Measurements from ENCODE around the gene NR4A1. TPM values are rescaled to one million over a fixed set of nuclear protein-coding genes. Genes with fewer than 3 reads are reported as not detected.

The NR4A1 gene
- total and polyA plus RNA-seq, 4 donors, result 48.2 to 677 (median 284) TPM

DNA sequence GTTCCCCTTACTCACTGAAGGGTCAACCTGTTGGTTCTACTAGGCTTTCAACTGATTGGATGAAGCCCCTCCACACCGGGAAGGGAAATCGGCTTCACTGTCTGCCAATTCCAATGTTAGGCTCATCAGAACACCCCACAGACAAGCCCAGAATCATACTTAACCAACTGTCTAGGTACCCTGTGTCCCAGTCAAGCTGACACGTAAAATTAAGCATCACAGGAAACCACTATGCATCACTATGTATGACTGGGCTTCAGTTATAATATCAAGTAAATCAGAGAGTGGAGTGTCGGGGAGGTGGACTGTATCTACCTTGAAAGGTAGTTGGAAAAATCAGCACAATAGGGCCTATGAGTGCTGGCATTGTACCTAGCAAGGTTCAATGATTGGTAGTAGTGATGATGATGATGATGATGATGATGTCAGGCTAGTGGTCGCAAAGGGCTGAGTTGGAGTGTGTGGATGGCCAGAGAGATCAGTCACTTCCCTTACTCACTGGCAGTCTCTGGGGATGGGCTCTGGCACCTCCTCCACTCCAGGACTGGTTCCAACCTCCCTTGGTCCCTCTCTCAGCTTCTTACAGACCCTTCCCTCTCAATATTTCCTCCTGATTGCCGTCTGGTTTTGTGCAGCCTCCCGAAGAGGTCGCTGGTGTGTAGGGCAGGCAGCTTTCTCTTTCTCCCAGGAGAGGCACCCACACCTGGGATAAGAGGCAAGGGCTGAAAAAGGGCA lies 15.3 kb downstream of the NR4A1 start:
- 56 to 65% methylated on average over 8 of the region's 8 CpGs for whole genome bisulfite sequencing, 2 donors
- DNase-seq (no peak), ATAC-seq (ENCODE audit: low FRiP score) (no peak)
- H3K4me3 ChIP-seq (ENCODE audit: low read length in 2 of 2), result no peak overlapping the region
- H3K4me1 ChIP-seq (ENCODE audit: control insufficient read depth in 1 of 2, insufficient read depth in 2 of 2, low read length in 2 of 2), result peaks cover 2 to 4% of the 10 kb centered on the region in 2 donors
- H3K36me3 ChIP-seq (ENCODE audit: control insufficient read depth in 1 of 2, insufficient read depth in 2 of 2, low read length in 1 of 2), result no peaks in the 10 kb centered on the region
- no peaks in the 10 kb centered on the region for H3K27me3 ChIP-seq (ENCODE audit: control insufficient read depth in 1 of 2, insufficient read depth in 2 of 2, low read length in 1 of 2)
- intact Hi-C loops (cut with DNase I), result no loop called here
- H3K27ac ChIP-seq (ENCODE audit: low read depth in 1 of 2, low read length in 2 of 2), result no peak overlapping the region
- H3K9me3 ChIP-seq (ENCODE audit: control insufficient read depth, low read length), result no peaks in the 10 kb centered on the region

GRCh38 chr12:52067081-52067374 lies 15.8 kb downstream of the NR4A1 start:
- intact Hi-C loops (cut with DNase I), result no loop called here
- peaks cover 2 to 4% of the 10 kb centered on the region in 2 donors for H3K4me1 ChIP-seq (ENCODE audit: control insufficient read depth in 1 of 2, insufficient read depth in 2 of 2, low read length in 2 of 2)
- no peaks in the 10 kb centered on the region for H3K36me3 ChIP-seq (ENCODE audit: control insufficient read depth in 1 of 2, insufficient read depth in 2 of 2, low read length in 1 of 2)
- no peak for ATAC-seq (ENCODE audit: low FRiP score)
- no peak overlapping the region for H3K27ac ChIP-seq (ENCODE audit: low read depth in 1 of 2, low read length in 2 of 2)
- WGBS, 2 donors, result 59 to 60% methylated on average over 3 of the region's 3 CpGs
- H3K4me3 ChIP-seq (ENCODE audit: low read length in 2 of 2), result no peak overlapping the region
- H3K9me3 ChIP-seq (ENCODE audit: control insufficient read depth, low read length), result no peaks in the 10 kb centered on the region
- no peak for DNase-seq
- H3K27me3 ChIP-seq (ENCODE audit: control insufficient read depth in 1 of 2, insufficient read depth in 2 of 2, low read length in 1 of 2), result no peaks in the 10 kb centered on the region

- Histone ChIP-seq H3K4me3 (ENCODE audit: low read length in 2 of 2) (peak within 1 kb of the TSS; percentile 46 to 82), H3K4me1 (ENCODE audit: control insufficient read depth in 1 of 2, insufficient read depth in 2 of 2, low read length in 2 of 2) (peaks cover 2 to 4% of the 10 kb centered on the region in 2 donors), H3K27ac (ENCODE audit: low read depth in 1 of 2, low read length in 2 of 2) (peak within 1 kb of the TSS in 1 of 2 donors; percentile 80), H3K9me3 (ENCODE audit: control insufficient read depth, low read length) (no peaks in the 10 kb centered on the region), H3K36me3 (ENCODE audit: control insufficient read depth in 1 of 2, insufficient read depth in 2 of 2, low read length in 1 of 2) (no peaks in the 10 kb centered on the region), H3K27me3 (ENCODE audit: control insufficient read depth in 1 of 2, insufficient read depth in 2 of 2, low read length in 1 of 2) (no peaks in the 10 kb centered on the region)
- ATAC-seq (ENCODE audit: low FRiP score) (peak; percentile 98), DNase-seq (peak; percentile 95)
- WGBS, 2 donors, result 0 to 1% methylated on average over 60 of the region's 60 CpGs
- intact Hi-C loops (cut with DNase I), result loop anchor here (1.0 to 2.0 kb wide), 2 partner anchors 37 to 44 kb away; no protein-coding TSS in a partner anchor
Measured at GRCh38 chr12:52069327-52070184, 18.3 kb downstream of the NR4A1 start, which contains the start of gene ATG101. Gene ATG101, plus strand, starts transcription at chr12:52069978. Its CDS starts 3,673 bp downstream, at chr12:52073651.

DNA sequence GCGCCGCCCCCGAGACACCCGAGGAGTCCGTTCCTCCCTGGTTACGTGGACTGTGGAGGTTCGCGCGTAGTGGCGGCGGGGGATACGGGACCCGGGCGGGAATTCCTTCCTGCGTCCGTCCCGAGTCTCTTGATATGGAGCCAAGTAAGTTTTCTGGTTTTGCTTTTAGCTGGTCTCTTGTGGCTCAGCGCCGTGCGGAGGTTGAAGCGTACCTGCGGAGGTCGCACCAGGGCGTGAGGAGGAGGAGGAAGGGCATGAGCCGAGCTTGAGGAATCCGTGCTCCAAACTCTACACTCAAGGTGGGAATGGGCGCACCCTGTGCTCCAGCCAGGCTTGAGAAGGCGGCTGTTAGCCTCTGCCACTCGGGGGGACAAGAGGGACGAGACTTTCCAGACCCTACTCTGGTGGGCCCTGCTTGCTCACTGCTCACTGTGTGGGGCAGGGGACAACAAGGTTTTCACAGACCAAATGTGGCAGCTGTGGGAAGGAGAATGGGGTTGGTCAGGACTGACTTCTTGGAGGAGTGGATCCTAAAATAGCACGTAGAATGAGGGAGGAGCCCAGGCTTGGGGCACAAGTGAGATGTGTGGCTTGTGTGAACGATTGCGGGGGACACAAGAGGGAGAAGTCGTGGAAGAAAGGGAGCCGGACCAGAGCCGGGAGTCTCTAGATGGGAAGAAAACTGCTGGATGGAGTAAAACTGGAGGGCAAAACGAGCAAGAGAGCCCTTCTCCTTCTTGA lies 19.1 kb downstream of the NR4A1 start:
- ATAC-seq (ENCODE audit: low FRiP score) (peak; percentile 58), DNase-seq (no peak)
- Histone ChIP-seq H3K4me3 (ENCODE audit: low read length in 2 of 2) (peak overlapping the region; percentile 46 to 82), H3K4me1 (ENCODE audit: control insufficient read depth in 1 of 2, insufficient read depth in 2 of 2, low read length in 2 of 2) (peaks cover 2 to 4% of the 10 kb centered on the region in 2 donors), H3K36me3 (ENCODE audit: control insufficient read depth in 1 of 2, insufficient read depth in 2 of 2, low read length in 1 of 2) (peaks cover 0 to 2% of the 10 kb centered on the region in 2 donors), H3K27me3 (ENCODE audit: control insufficient read depth in 1 of 2, insufficient read depth in 2 of 2, low read length in 1 of 2) (no peaks in the 10 kb centered on the region), H3K9me3 (ENCODE audit: control insufficient read depth, low read length) (no peaks in the 10 kb centered on the region), H3K27ac (ENCODE audit: low read depth in 1 of 2, low read length in 2 of 2) (peak overlapping the region in 1 of 2 donors; percentile 80)
- WGBS, 2 donors, result 0 to 1% methylated on average over 36 to 37 of the region's 37 CpGs
- intact Hi-C loops (cut with DNase I), result loop anchor here in 1 of 2 donors (2.0 kb wide), 1 partner anchor 38 kb away; no protein-coding TSS in a partner anchor

DNA sequence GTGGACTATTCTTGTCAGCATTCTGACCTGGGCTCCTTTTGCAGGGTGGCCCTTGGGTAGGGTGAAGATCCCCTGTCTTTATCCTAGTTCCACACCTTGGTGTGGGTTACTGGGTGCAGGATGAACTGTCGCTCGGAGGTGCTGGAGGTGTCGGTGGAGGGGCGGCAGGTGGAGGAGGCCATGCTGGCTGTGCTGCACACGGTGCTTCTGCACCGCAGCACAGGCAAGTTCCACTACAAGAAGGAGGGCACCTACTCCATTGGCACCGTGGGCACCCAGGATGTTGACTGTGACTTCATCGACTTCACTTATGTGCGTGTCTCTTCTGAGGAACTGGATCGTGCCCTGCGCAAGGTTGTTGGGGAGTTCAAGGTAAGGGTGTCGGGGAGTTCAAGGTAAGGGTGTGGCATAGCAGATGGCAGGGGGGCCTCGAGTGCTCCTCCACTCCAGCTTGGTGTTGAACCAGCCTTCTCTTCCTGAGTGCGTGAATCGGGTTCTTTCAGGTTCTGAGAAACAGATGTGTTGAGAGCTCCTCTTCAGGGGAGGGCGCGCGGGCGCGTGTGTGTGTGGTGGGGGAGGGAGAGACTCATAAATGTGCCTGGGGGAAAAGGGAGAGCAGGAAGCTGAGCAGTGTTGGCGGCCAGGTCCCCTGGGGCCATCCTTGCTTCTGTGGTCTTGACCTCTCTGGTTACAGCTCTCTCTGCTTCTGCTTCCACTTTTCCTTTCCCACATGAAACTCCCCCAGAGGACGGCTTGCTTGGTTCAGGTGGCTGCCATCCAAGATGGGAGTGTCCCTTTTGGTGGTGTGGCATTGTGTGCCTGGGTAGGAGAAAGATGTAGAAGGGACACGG lies 22.5 kb downstream of the NR4A1 start:
- intact Hi-C loops (cut with DNase I), result no loop called here
- Histone ChIP-seq H3K36me3 (ENCODE audit: control insufficient read depth in 1 of 2, insufficient read depth in 2 of 2, low read length in 1 of 2) (peaks cover 0 to 9% of the 10 kb centered on the region in 2 donors), H3K27me3 (ENCODE audit: control insufficient read depth in 1 of 2, insufficient read depth in 2 of 2, low read length in 1 of 2) (no peaks in the 10 kb centered on the region), H3K4me3 (ENCODE audit: low read length in 2 of 2) (no peak overlapping the region), H3K9me3 (ENCODE audit: control insufficient read depth, low read length) (no peaks in the 10 kb centered on the region), H3K4me1 (ENCODE audit: control insufficient read depth in 1 of 2, insufficient read depth in 2 of 2, low read length in 2 of 2) (peaks cover 2 to 4% of the 10 kb centered on the region in 2 donors), H3K27ac (ENCODE audit: low read depth in 1 of 2, low read length in 2 of 2) (no peak overlapping the region)
- WGBS, 2 donors, result 76 to 79% methylated on average over 22 to 23 of the region's 23 CpGs
- peak in 1 of 2 donors; percentile 76 for DNase-seq
- no peak for ATAC-seq (ENCODE audit: low FRiP score)

DNA sequence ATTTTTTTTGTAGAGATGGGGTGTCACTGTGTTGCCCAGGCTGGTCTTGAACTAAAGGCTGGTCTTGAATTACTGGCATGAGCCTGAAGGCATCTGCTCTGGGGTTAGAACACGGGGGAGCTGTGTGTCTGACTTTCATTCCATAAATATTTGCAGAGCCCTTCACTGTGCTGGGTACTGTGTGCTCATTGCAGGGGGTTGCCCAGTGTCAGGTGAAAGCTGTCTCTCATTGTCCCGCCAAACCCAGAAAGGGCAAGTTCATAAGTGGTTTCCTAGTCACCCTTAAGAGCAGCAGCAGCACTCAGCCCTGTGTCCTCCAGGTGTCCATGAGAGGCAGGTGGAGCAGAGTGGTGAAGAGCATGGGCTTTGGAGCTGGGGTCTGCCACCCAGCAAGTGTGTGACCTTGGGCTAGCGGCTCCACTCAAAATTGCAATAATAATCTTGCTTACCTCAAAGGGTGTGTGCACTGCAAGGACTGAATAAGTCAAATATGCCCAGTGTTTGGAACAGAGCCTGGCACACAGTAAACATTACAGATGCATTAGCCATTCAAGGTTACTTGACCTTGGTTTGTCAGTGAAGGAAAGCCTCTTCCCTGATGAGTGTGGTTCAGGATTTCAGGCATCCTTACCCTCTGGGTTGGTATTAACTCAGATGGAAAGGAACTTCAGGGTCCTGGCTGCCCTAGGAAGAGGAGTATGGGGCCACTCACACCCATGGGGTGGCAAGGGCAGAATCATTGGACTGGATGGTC lies 23.9 kb downstream of the NR4A1 start:
- peak; percentile 4 to 50 for DNase-seq
- Histone ChIP-seq H3K27me3 (ENCODE audit: control insufficient read depth in 1 of 2, insufficient read depth in 2 of 2, low read length in 1 of 2) (no peaks in the 10 kb centered on the region), H3K4me3 (ENCODE audit: low read length in 2 of 2) (no peak overlapping the region), H3K27ac (ENCODE audit: low read depth in 1 of 2, low read length in 2 of 2) (no peak overlapping the region), H3K9me3 (ENCODE audit: control insufficient read depth, low read length) (no peaks in the 10 kb centered on the region), H3K36me3 (ENCODE audit: control insufficient read depth in 1 of 2, insufficient read depth in 2 of 2, low read length in 1 of 2) (peaks cover 0 to 9% of the 10 kb centered on the region in 2 donors), H3K4me1 (ENCODE audit: control insufficient read depth in 1 of 2, insufficient read depth in 2 of 2, low read length in 2 of 2) (peaks cover 0 to 4% of the 10 kb centered on the region in 2 donors)
- ATAC-seq (ENCODE audit: low FRiP score), result no peak
- WGBS, 2 donors, result 77 to 82% methylated on average over 3 of the region's 3 CpGs
- intact Hi-C loops (cut with DNase I), result no loop called here

- no peaks in the 10 kb centered on the region for H3K27me3 ChIP-seq (ENCODE audit: control insufficient read depth in 1 of 2, insufficient read depth in 2 of 2, low read length in 1 of 2)
- H3K4me3 ChIP-seq (ENCODE audit: low read length in 2 of 2), result no peak overlapping the region
- H3K9me3 ChIP-seq (ENCODE audit: control insufficient read depth, low read length), result no peaks in the 10 kb centered on the region
- peaks cover 0 to 9% of the 10 kb centered on the region in 2 donors for H3K36me3 ChIP-seq (ENCODE audit: control insufficient read depth in 1 of 2, insufficient read depth in 2 of 2, low read length in 1 of 2)
- DNase-seq, result peak in 1 of 2 donors; percentile 49
- no peak overlapping the region for H3K27ac ChIP-seq (ENCODE audit: low read depth in 1 of 2, low read length in 2 of 2)
- no peaks in the 10 kb centered on the region for H3K4me1 ChIP-seq (ENCODE audit: control insufficient read depth in 1 of 2, insufficient read depth in 2 of 2, low read length in 2 of 2)
- 92% methylated on average over 16 of the region's 16 CpGs for WGBS, 2 donors
- ATAC-seq (ENCODE audit: low FRiP score), result no peak
- intact Hi-C loops (cut with DNase I), result no loop called here
Measured at GRCh38 chr12:52076811-52077210, 25.6 kb downstream of the NR4A1 start.
